NCI-H526 (cell line): ENCODE results near the gene GLB1L3.
"Not testable (repeated sequence)": the region's sequence is repeated elsewhere in the genome, so short reads cannot be mapped to it uniquely, and the experiment has no call there.

Experiments used
- DNase-seq, 2 experiments: peaks; one replicate each; lab custom pipeline; 2025; lab: John Stamatoyannopoulos, UW

Gene GLB1L3

DNA sequence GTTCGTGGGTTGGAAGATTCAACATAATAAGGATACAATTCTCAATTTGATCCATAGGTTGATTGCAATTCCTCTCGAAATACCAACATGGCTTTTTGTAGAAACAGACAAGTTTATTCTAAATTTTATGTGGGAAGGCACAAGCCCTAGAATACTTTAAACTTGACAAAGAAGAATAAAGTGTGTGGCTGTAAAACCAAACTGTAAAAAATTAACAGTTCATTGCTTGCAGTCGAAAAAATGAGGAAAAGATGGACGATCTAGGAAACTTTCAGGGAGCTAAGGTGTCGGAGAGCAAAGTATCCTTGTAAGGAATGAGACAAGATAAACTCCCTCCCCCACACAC, 1.0 kb upstream of the GLB1L3 start:
- no peak for DNase-seq

- DNase-seq = peak; percentile 26 to 95
Measured at GRCh38 chr11:134276396-134277182, 410 bp downstream of the GLB1L3 start.

DNA sequence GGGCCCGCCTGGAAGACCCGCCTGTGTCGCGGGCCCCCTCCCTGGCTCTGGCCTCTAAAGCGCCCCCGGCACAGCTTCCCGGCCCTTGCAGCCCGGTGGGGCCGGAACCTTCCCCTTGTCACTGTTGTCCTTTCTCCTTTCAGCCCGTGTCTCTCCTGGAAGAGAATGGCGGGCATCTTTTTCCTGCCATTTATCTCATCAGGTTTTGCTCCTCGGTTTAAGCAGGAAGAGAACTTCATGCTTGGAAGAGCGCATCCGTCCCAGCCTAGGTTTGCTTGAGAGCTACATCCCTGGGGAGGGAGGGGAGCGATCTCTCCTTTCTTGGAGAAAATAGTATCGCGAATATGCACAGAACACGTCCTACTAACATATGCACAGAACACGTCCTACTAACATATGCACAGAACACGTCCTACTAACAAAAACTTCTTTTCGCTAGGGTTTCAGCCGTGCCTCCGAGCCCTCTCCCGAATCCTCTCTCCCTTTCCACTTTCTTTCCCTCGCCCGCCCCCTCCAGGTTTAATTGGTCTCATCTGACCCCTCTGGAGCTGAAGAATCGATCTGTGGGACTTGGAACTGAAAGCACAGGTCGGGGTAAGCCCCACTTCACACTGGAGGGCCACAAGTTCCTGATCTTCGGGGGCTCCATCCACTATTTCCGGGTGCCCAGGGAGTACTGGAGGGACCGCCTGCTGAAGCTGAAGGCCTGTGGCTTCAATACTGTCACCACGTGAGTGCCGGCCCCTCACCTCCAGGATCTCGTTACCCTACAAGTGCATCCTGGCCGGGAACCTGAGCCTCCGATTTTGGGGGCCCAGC, 1.2 kb downstream of the GLB1L3 start:
- DNase-seq = peak in 1 of 2 experiments; percentile 66

- DNase-seq = no peak
Measured at GRCh38 chr11:134278356-134278755, 2.2 kb downstream of the GLB1L3 start.

- not testable (repeated sequence) for DNase-seq
Measured at GRCh38 chr11:134281635-134282034, 5.5 kb downstream of the GLB1L3 start.

GRCh38 chr11:134282121-134283045, 6.2 kb downstream of the GLB1L3 start:
- no peak for DNase-seq

DNA sequence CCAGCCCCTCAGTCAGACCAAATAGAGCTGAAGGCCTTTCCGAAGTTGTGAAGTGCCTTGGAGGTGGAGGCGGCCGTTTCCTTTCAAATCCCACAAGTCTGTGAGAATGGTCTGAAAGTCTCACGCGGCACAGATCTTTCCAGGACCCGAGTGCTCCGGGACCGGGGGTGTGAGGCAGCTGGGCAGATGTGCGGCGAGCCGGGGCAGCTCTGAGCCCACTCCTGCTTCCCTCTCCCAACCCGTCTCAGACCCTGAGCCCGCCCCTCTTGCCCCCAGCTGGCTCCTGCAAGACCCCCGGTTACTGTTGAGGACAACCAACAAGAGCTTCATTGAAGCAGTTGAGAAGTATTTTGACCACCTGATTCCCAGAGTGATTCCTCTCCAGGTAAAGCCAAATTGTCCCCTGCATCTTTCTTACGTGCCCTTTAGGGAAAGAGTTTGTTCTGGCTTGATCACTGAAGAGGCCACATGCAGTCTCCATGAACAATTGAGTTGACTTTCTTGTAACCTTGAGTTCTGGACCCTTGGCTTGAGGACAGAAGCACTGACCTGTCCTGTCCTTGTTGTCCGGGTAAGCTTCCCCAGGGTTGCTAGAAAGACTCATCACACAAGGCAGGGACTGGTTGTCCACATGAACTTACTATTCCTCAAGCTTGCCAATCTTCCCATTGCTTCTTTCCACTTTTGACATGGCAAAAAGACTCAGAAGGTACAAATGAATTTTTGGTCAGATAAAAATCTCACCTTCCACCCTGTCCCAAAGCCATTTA, 7.5 kb downstream of the GLB1L3 start:
- no peak for DNase-seq

GRCh38 chr11:134284349-134284748, 8.2 kb downstream of the GLB1L3 start:
- not testable (repeated sequence) for DNase-seq

DNA sequence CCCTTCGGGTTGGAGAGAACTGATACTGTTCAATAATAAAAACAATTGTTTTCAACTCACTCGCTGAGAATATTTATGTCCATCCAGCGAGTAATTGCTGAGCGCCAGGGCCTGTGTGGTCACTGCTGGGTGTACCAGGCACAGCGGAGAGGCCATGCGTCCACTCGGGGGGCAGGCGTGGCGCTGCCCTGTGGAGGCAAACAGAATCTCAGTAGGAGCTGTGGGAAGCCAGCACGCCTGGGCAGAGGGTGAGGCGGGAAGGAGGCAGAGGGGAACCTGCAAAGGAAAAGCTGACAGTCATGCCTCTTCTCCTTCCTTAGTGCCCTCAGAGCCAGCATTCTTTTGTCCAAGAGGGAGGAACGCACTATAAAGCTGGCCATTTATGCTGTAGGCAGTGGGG, 11.4 kb downstream of the GLB1L3 start:
- no peak for DNase-seq

DNA sequence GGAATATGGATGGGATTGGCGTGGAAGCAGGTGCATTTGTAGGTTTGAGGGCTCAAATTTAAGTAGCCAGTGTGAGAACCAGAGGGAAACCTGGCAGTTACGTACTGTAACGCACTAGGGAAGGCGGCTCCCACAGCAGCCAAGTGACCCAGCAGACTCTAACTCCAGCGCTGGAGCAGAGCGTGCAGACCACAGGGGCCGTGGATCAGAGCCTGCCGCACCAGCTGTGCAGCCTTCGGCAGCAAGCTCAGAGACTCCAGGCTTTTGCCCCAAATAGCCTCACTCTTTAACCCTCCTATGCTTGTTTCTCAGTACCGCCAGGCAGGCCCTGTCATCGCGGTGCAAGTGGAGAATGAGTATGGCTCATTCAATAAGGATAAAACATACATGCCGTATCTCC, 12.3 kb downstream of the GLB1L3 start:
- no peak for DNase-seq

- no peak for DNase-seq
Measured at GRCh38 chr11:134289167-134289566, 13.0 kb downstream of the GLB1L3 start.

- DNase-seq = no peak
Measured at GRCh38 chr11:134289789-134290188, 13.6 kb downstream of the GLB1L3 start.

GRCh38 chr11:134290646-134291045, 14.5 kb downstream of the GLB1L3 start:
- no peak for DNase-seq

DNA sequence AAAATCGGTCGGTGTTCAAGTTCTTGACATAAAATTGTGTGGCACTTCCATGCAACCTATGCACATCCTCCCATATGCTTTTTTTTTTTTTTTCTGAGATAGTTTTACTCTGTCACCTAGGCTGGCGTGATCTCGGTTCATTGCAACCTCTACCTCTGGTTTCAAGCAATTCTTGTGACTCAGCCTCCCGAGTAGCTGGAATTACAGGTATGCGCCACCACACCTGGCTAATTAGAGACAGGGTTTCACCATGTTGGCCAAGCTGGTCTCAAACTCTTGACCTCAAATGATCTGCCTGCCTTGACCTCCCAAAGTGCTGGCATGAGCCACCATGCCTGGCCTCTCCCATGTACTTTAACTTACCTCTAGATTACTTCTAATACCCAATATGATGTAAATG, 15.0 kb downstream of the GLB1L3 start:
- DNase-seq = no peak

DNA sequence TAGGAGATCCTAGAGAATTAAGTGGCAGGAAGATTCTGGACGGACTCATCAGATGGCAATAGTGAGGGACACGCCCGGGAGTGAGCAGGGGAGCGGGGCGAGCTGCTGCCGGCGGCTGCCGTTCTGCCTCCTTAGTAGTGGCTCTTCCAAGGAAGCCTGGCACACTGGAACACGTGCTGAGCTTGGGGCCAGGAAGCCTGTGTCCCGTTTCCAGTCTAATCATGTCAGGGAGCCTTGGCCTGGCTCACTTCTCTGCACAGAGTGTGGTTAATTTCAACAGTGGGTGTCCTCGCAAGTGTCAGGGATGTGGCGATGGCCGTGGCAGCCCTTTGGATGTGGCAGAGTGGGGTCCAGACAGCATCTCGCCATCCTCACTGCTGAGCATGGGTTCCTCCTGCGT, 16.5 kb downstream of the GLB1L3 start:
- DNase-seq = no peak

- DNase-seq = no peak
Measured at GRCh38 chr11:134293119-134294113, 17.2 kb downstream of the GLB1L3 start.

DNA sequence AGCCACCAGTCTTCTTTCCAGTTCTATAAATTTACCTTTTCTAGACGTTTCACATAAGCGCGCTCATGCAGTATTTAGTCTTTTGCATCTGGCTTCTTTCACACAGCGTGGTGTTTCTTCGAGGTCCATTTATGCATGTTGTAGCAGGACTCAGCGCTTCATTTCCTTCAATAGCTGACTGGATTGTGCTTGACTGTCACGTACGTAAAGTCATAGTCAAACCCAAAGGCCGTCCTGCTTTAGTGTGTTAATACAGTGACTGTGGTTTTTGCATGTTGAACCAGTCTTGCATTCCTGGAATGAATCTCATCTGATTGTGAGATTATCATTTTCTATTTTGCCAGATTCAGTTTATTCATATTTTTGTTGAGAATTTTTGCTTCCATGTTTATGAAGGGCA, 18.5 kb downstream of the GLB1L3 start:
- DNase-seq = no peak

DNA sequence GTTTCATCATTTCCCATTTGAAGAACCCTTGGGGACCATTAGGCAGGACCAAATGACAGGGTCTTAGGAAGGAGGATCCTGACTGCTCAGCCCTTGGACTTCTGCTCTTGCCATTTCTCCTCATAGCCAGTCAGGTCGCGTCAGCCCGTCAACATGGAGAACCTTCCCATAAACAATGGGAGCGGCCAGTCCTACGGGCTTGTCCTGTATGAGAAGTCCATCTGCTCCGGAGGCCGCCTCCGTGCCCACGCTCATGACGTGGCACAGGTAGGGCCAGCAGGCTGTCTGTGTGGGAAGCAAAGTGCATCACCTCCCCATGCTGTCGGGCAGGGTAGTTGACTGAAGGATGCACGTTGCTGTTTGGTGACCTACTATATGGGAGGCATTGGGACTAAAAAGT, 36.0 kb downstream of the GLB1L3 start:
- DNase-seq = no peak

DNA sequence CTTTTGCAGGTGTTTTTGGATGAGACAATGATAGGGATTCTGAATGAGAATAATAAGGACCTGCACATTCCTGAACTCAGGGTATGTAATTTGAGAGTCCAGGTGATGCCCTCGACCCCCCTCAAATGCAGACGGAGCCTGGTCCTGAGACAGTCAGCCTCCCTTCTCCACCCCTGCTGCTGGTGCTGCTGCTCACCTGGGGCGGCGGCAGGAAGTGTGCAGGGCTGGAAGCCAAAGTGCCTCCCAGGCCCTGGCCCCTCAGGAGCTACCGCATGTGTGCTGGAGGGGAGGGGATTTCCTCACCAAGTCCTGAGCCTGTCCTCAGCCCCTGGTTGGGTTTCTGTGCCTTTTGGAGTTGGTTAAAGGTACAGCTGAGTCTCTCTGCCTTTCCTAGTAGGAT, 36.6 kb downstream of the GLB1L3 start:
- no peak for DNase-seq

GRCh38 chr11:134313379-134313778, 37.2 kb downstream of the GLB1L3 start:
- no peak for DNase-seq
